HS-5 (cell line): Measurements from ENCODE around the gene VSTM2L.
"Not testable (repeated sequence)": the region's sequence is repeated elsewhere in the genome, so short reads cannot be mapped to it uniquely, and the experiment has no call there.

Source experiments
- DNase-seq: peaks from one replicate; pipeline ENCODE4 v3.0.0-alpha.2; 2012; ENCODE audit warnings: low read depth

Gene VSTM2L

DNA sequence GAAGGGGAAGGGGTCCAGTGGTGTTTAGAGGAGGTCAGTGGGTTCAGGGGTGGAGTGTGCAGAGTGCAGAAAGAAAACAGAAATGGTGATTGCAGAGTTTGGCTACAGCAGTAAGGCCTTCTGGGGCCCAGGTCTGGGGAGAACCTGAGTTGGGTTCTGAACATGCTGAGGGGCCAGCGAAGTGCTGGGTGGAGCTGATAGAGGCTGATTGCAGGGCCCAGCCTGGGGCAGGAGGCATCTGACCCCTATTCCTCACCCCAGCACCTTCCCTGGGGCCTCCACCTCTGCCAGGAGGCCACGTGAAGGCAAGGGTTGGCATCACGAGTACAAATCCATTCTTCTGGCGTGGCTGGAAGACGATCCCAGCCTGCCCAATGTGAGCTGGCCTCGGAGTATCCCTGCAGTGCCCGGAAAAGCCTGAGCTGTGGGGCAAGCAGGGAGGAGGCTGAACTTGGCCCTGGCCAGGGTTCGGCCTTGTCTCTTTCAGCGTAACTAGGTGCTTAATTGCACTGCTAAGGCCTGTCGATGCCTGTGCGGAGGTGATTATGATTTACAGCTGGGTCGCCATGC, 35.3 kb downstream of the VSTM2L start:
- DNase-seq, result no peak

DNA sequence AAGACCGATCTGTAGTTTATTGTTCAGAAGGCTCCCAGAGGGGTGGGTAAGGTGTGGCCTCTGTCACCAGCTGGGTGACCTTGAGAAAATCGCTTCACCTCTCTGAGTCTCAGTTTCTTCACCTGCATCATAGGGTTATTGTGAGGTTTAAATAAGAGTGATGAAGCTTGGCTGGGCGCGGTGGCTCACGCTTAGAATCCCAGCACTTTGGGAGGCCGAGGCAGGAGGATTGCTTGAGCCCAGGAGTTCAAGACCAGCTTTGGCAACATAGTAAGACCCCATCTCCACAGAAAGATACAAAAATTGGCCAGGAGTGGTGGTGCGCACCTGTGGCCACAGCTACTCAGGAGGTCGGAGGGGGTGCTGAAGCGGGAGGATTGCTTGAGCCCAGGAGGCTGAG, 36.0 kb downstream of the VSTM2L start:
- DNase-seq, result no peak

DNA sequence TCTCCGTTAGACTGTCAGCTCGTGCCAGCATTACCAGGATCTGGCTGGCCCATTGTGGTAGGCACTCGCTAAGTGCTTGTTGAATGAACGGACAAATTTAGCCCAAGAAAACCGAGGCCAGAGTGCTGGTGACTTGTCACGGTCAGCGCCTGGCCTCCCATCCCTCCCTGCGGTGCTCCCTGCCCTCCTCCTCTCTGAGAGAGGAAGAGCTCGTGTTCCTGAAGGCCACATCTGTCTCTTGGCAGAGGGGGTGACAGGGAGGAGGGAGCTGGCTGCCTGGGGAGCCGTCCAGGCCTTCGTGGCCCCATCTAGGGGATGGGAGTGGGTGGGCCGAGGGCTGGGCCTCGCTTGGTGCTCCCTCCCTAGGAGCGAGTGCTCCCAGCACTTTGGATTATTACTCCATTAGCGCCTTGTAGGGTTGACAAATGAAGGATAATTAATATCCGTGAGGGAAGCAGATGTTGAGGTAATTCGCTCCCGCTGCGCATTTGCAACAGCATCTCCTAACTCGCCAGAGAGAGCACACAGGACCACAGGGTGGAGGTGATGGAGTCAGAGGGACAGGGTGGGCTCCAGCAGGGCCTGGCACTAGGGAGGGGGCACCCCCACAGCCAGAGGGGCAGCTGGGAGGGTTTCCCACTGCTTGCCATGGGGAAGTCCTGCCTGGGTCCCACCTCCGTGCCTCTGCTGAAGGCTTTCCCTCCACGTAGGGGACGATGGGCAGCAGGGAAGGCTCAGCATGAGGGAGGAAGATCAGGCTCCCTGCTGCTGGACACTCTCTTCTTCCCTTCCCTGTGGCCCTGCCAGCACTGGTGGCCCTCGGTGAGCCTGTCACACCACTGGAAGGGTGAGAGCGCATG, 37.0 kb downstream of the VSTM2L start:
- no peak for DNase-seq

DNA sequence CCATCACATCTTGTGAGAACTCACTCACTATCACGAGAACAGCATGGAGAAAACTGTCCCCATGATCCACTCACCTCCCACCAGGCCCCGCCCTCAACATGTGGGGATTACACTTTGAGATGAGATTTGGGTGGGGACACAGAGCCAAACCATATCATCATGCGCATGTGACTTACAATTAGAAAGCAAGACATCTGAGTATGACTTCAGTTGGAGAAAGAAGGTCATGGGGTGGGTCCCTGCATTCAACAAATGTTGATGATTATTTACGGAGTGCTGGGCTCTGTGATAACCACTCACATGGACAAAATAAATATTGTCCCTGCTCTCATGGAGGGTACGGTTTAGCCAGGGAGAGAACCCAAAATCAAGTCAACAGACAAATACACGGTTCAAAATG, 37.9 kb downstream of the VSTM2L start:
- DNase-seq, result no peak

DNA sequence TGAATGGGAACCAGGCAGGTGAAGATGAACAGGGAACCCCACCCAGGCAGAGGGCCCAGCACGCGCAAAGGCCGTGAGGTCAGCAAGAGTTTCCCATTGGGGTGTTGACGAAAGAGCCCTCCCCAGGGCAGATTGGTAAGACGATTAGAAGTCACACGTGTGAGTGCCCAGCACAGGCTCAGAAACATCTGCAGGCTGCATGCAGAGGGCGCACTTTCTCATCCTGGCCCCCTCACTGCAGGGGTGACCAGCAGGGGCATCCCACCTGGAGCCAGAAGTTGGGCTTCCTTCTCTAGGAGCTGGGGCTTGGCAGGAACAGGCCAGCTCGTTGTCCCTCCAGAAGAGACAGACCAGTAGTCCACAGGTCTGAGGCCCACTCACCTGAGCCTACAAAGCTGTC, 38.4 kb downstream of the VSTM2L start:
- no peak for DNase-seq

DNA sequence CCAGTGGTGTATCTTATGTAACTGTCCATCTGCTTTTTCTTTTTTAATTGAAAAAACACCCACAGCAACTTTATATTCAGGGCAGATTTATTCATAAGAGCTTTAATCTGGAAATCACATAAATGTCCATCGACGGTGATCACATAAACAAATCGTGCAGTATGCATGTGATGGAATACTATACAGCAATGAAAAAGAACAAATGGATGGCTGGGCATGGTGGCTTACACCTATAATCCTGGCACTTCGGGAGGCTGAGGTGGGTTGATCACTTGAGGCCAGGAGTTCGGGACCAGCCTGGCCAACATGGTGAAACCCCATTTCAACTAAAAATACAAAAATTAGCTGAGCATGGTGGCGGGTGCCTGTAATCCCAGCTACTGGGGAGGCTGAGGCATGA, 39.1 kb downstream of the VSTM2L start:
- no peak for DNase-seq

DNA sequence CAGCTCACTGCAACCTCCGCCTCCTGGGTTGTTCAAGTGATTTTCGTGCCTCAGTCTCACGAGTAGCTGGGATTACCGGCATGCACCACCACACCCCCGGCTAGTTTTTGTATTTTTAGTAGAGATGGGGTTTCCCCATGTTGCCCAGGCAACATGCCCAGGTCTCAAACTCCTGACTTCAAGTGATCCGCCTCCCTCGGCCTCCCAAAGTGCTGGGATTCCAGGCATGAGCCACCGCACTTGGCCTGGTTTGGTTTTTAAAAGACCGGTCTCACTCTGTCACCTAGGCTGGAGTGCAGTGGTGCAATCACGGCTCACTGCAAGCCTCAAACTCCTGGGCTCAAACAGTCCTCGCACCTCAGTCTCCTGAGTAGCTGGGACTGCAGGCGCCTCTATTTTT, 40.1 kb downstream of the VSTM2L start:
- DNase-seq, result no peak

DNA sequence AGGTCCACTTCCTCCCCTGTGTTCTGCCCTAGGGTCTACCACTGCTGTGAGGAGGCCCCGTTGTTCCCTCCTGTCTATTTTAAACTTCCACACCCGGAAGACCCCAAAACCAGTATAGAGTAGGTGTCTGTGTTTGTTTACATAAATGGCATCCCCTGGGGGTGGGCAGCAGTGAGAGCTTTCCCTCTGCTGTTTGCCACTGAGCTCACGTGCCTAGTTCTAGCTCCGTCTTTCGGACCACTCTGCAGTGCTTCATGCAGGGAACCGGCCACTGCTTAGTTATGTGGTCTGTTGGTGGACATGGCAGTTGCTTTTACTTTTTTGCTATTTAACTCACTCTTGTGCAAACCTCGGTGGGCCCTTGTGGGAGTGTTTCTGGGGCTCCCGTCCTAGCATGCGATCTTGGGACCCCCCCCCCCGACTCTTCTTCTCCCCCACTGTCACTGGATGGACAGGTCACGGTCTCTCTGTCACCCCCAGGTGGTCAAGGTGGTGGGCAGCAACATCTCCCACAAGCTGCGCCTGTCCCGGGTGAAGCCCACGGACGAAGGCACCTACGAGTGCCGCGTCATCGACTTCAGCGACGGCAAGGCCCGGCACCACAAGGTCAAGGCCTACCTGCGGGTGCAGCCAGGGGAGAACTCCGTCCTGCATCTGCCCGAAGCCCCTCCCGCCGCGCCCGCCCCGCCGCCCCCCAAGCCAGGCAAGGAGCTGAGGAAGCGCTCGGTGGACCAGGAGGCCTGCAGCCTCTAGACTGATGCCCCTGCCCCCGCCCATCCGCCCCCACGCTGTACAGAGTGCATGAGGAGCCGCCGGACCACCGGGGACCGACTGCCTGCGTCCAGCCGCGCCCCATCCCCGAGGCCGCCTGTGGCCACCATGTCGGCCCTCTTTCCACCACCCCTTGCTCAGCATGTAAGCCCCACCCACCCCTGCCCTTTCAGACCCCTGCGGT, 40.9 kb downstream of the VSTM2L start:
- no peak for DNase-seq

DNA sequence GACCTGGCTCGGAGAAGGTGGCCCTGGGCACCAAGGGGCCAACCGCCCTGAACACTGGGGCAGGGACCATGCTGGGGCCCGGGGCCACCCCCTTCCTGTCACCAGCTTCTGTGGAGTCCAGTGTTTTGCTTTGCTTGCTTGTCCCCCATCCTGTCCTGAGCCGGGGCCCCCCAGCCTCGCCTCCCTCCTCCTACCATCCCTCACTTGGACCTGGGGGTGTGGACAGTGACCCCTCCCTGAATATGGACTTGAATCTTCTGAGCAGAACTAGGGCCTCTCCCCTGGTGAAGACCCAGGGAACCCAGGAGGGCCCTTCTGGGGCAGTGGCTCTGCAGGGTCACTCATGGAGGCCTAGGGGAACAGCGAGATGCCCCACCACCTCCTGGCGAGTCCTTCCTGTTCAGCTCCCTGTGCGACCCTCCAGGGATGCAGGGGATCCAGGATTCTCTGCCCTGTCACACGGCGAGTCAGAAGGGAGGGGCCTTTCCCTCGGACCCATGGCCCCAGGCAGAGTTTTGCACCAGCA, 41.6 kb downstream of the VSTM2L start:
- no peak for DNase-seq

DNA sequence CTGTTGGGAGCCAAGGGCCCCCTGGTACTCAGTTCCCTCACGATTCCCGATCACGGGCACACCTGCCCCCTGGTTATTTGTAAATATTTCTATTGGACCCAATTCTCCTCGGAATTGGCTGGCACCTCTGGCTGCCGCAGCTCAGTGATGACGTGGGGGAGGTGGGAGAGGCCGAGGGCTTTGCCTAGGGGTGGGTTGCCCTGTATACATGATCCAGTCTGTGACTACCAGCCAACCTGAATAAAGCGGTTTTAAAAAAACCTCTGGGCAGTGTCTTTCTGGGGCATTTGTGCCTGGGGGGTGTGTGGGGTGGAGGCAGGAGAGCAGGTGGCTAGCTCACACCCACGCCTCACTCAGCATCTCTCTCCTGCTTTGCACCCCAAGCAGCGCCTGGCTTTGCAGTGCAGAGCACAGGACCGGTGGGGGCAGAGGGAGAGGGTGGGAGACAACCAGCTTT, 42.2 kb downstream of the VSTM2L start:
- no peak for DNase-seq

DNA sequence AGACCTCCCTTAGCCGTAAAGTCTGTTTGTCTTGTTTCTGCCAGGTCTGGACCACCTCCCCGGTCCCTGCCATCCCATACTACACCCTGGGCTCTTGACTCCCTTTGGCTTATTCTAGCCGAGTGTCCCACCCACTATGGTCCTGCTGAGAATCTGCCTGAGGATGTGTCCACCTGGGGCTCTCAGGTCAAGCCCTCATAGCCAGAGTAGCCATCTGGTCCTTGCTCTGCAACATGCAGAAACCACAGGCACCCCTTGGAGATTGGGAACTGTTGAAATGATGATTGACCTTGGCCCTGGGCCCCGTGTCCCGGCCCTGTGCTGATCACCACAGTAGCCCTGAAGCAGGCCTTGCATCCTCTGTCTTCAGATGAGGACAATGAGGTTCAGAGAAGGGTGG, 44.0 kb downstream of the VSTM2L start:
- DNase-seq, result no peak

DNA sequence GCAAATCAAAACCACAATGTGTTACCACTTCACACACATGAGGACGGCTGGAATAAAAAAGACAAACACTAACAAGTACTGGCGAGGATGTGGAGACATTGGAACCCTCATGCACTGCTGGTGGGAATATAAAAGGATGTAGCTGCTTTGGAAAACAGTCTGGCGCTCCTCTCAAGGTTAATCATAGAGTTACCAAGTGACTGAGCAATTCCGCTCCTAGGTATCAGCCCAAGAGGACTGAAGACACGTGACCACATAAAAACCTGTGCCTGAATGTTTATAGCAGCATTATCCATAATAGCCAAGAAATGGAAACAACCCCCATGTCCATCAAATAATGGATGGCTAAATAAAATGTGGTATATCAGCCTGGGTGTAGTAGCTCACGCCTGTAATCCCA, 45.0 kb downstream of the VSTM2L start:
- no peak for DNase-seq

DNA sequence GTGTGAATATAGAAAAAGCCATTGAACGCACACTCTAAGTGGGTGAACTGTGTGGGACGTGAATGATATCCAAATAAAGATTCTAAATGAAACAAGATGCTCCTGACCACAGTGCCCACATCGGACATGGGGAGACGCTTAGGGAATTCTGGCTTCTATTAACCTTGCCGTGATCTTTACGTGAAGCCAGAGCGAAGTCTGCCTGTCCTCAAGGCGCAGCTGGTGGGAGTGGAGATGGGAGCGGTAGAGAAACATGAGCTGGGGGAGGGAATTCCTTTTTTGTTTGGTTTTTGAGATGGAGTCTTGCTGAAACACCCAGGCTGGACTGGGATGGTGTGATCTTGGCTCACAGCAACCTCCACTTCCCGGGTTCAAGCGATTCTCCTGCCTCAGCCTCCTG, 46.0 kb downstream of the VSTM2L start:
- no peak for DNase-seq

DNA sequence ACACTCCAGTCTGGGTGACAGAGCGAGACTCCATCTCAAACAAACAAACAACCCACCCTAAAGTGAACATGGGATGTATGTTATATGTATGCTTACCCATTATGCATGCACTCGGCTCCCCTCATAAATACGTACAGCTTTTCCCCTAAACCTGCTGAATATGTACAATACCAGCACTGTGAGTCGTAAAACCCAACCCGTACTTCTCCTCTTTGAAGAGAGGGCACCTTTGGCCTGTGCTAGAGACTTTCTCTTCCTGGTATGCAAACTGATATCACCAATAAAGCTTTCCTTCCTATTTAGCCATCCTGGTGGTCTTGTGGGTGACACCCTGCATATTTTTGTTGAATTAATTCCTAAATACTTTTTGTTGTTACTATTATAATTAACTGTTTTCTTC, 51.3 kb downstream of the VSTM2L start:
- DNase-seq, result no peak

DNA sequence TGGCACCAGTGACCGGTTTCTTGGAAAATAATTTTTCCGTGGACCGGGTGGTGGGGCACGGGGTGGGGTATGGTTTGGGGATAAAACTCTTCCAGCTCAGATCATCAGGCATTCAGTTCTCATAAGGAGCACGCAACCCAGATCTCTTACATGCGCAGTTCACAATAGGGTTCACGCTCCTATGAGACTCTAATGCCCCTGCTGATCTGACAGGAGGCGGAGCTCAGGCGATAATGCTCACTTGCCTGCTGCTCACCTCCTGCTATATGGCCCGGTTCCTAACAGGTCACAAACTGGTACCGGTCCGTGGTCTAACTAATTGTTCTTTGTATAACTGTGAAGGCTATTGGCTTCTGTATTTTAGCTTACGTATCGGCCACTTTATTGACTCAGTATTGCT, 51.7 kb downstream of the VSTM2L start:
- no peak for DNase-seq

DNA sequence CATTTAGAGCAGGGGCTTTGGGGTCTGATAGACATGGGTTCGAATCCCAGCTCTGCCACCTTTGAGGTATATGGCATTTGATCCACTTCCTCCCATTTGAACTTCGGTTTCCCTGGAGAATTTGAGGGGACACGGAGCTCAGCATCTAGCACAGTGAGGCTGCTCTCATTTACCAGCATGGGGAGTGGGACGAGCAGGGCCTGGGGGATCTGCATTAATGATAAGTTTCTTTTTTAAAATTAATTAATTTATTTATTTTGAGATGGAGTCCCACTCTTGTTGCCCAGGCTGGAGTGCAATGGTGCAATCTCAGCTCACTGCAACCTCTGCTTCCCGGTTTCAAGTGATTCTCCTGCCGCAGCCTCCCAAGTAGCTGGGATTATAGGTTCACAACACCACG, 52.6 kb downstream of the VSTM2L start:
- no peak for DNase-seq

DNA sequence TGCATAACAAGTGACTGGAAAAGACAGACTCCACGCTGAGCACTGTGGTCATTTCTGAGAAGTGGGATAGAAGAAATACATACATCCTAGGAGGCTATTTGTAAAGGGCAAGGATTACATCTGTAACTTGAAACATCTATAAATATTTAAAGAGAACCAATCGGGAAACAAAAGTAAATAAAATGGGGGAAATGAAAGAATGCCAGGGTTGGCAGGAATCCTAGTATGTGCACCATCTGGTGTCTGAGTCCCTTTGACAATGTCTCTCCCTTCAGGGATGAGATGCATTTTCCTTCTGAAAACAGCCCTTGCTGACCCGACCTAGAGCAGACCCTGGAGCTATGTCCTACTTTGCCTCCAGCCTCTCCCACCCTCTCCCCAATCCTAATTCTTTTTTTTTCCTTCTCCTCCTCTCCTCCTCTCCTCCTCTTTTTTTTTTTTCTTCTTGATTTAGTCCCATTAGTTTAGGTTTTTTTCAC, 53.2 kb downstream of the VSTM2L start:
- DNase-seq, result no peak

DNA sequence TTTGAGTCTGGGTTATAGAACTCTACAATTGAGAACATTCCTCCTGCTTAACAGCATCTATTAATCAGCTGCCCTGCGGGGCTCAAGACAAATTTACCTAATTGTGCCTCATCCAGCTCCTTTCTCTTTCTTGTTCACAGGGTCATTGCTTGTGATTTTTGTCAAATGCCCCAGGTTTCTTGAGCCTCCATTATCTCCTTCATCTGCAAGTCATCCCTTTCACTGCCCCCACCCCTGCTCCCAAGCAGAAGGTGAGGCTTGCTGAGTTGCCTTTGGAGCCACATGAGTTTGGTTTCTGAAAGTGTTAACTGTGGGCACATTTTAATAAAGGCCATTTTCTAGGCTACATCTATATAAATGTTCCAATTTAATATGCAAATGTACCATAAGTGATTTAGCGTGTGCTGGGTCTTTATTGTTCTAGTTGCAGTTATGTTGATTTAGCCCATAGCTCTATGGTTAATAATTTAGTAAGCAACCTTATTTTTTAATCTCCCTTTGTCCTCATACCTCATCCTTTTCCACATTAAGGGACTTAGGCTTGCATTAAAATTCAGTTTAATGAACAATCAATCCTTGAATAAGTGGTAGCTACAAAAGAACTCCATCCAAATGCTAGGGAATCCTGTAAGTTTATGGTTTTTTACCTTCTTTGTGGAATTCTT, 56.1 kb downstream of the VSTM2L start:
- no peak for DNase-seq

DNA sequence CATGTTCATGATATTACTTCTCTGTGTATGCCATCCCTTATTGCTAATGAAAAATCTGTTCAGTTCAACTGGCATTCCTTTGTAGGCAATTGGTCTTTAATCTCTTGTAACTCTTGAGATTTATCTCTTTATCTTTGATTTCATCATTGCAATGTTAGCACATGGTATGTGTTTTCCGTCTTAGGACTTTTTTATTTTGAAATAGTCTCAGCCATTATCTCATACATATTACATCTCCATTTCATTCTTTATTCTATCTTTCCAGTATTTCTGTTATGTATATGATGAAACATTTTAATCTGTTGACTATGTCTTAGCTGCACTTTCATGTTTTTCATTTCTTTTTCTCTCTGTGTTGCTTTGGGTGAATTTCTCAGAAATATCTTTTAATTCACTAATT, 58.1 kb downstream of the VSTM2L start:
- DNase-seq, result no peak

DNA sequence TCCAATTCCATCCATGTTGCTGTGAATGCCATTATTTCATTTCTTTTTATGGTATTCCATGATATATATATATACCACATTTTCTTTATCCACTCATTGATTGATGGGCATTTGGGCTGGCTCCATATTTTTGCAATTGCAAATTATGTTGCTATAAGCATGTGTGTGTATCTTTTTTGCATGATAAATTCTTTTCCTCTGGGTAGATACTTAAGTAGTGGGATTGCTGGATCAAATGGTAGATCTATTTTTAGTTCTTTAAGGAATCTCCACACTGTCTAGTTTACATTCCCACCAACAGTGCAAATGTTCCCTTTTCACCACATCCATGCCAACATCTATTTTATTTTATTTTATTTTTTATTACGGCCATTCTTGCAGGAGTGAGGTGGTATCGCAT, 60.6 kb downstream of the VSTM2L start:
- not testable (repeated sequence) for DNase-seq

DNA sequence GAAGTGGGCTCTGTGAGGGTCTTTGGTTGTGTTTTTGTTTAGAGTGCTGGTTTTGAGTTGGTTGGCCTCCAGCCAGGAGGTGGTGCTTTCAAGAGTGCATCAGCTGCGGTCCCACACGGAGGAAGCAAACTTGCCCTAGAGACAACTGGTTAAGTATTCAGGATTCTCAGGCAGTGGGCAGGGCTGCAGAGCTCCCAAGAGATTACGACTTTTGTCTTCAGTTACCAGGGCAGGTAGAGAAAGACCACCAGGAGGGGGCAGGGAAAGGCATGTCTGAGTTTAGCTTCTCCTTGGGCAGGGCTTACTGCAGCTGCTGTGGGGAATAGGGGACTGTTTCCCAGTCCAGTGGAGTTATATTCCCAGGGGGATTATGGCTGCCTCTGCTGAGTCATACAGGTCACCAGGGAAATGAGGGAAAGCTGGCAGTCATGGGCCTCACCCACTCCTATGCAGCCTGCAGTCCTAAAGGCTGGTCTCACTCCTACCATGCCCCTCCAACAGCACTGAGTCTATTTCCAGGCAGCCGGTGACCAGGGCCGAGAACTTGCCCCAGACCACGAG, 66.0 kb downstream of the VSTM2L start:
- no peak for DNase-seq
